ENCODE measurements around the gene SHOC2. TPM values are rescaled to one million over a fixed set of nuclear protein-coding genes. Genes with fewer than 3 reads are reported as not detected.

SHOC2 gene
- total RNA-seq, 2 donors from 2014 or later, result 56.4 to 76.5 TPM

- Mint-ChIP-seq H3K36me3 (peaks cover 23% of the 10 kb centered on the region), H3K4me3 (no peak overlapping the region), H3K27me3 (peaks cover 0 to 11% of the 10 kb centered on the region in 2 donors), H3K4me1 (ENCODE audit: low read depth in 2 of 2) (peaks cover 2 to 3% of the 10 kb centered on the region in 2 donors), H3K27ac (no peak overlapping the region), H3K9me3 (peaks cover 7% of the 10 kb centered on the region)
- no peak for ATAC-seq
- no peak for DNase-seq (ENCODE audit: low spot score)
These were observed 116.1 kb downstream of the SHOC2 start for GRCh38 chr10:111035542-111035941.

- DNase-seq (ENCODE audit: low spot score) (no peak), ATAC-seq (no peak)
- Mint-ChIP-seq H3K4me1 (ENCODE audit: low read depth in 2 of 2) (no peaks in the 10 kb centered on the region), H3K27ac (no peak overlapping the region), H3K27me3 (peaks cover 0 to 22% of the 10 kb centered on the region in 2 donors), H3K36me3 (peaks cover 31% of the 10 kb centered on the region), H3K4me3 (no peak overlapping the region), H3K9me3 (peaks cover 7% of the 10 kb centered on the region)
These were observed 118.5 kb downstream of the SHOC2 start for GRCh38 chr10:111037858-111038257.

GRCh38 chr10:111039522-111039921 lies 120.1 kb downstream of the SHOC2 start:
- no peak overlapping the region for H3K27ac Mint-ChIP-seq
- H3K36me3 Mint-ChIP-seq, result peaks cover 30% of the 10 kb centered on the region
- no peak for DNase-seq (ENCODE audit: low spot score)
- ATAC-seq, result no peak
- peaks cover 2 to 28% of the 10 kb centered on the region in 2 donors for H3K27me3 Mint-ChIP-seq
- peaks cover 11% of the 10 kb centered on the region for H3K9me3 Mint-ChIP-seq
- no peaks in the 10 kb centered on the region for H3K4me1 Mint-ChIP-seq (ENCODE audit: low read depth in 2 of 2)
- H3K4me3 Mint-ChIP-seq, result no peak overlapping the region

DNA sequence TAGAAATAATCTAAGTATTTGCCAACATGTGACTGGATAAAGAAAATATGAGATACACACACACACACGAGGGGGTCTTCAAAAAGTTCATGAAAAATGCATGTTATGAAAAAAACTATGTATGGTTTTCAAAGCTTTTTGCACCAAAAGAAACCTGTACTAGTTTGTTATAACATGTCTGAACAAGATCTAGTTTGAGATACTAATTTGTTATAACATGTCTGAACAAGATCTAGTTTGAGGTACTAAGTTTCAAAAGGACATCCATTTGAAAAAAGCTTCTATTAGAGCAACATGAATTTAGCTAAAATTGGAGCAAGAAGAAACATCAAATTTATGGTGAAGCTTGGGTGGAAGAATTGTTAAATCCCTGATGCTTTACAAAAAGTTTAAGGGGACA lies 137.6 kb downstream of the SHOC2 start:
- no peak for DNase-seq (ENCODE audit: low spot score)
- H3K4me3 Mint-ChIP-seq, result no peak overlapping the region

More for the DNA sequence above, 137.6 kb downstream of the SHOC2 start:
- Mint-ChIP-seq H3K27ac (no peak overlapping the region), H3K4me1 (ENCODE audit: low read depth in 2 of 2) (no peaks in the 10 kb centered on the region), H3K36me3 (peaks cover 15% of the 10 kb centered on the region), H3K27me3 (peaks cover 25 to 39% of the 10 kb centered on the region in 2 donors), H3K9me3 (peaks cover 3% of the 10 kb centered on the region)
- no peak for ATAC-seq

Other genes starting within 250 kb of the SHOC2 start
- gene PDCD4, start 47.7 kb upstream of the SHOC2 start, total RNA-seq, result 10 to 100 TPM; 36.7 to 48.6 TPM
- gene BBIP1, start 424 bp upstream of the SHOC2 start, total RNA-seq, result 10 to 100 TPM; 29.0 to 33.2 TPM
- gene ADRA2A, start 157.4 kb downstream of the SHOC2 start, total RNA-seq, result not detected

All from natural killer cell treated with Interleukin-12 subunit alpha and Interleukin-12 subunit beta and Interleukin-15 and Interleukin-18, amount 100 ng/mL, for 72 hours (primary cell).